Mammary epithelial cell (primary cell): ENCODE data around the gene TCERG1L.

ENCODE experiments used
- EZH2 ChIP-seq: IDR thresholded peaks from 2 replicates; pipeline ENCODE4 v1.6.1; 2012; ENCODE audit warnings: low read length, inconsistent platforms, borderline replicate concordance
- TF ChIP-seq, protein P1 (sequence below), 2 donors: IDR thresholded peaks in 1 of 2; conservative IDR thresholded peaks in 1 of 2; 2 replicates each; pipeline ENCODE4 v1.5.1; 2011 to 2012; ENCODE audit warnings: inconsistent platforms in 2 of 2, low read length in 2 of 2, mild to moderate bottlenecking in 2 of 2, control low read depth in 1 of 2, low read depth in 1 of 2; ENCODE audit not compliant: insufficient read depth in 1 of 2; ENCODE audit errors: extremely low read depth in 1 of 2

DNA sequence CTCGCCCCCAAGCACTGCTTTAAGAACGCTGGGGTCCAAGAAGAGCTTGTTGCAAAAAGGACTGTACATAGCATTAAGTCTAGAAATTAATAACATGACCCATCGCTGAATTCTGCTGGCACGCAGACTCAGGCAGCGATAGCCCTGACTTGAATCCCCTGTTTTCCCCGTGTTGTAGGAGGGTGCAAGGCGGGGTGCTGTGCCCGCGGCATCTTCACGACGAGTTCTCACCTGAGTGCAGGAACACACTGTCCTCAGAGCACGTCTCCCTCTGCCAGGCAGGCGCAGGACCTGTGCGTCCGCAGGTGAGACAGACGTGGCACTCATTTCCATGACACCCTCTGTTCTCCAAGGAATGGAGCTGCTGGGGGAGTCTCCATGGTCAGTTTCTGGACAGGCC lies 243.2 kb downstream of the TCERG1L start:
- TF ChIP-seq, protein P1, sequence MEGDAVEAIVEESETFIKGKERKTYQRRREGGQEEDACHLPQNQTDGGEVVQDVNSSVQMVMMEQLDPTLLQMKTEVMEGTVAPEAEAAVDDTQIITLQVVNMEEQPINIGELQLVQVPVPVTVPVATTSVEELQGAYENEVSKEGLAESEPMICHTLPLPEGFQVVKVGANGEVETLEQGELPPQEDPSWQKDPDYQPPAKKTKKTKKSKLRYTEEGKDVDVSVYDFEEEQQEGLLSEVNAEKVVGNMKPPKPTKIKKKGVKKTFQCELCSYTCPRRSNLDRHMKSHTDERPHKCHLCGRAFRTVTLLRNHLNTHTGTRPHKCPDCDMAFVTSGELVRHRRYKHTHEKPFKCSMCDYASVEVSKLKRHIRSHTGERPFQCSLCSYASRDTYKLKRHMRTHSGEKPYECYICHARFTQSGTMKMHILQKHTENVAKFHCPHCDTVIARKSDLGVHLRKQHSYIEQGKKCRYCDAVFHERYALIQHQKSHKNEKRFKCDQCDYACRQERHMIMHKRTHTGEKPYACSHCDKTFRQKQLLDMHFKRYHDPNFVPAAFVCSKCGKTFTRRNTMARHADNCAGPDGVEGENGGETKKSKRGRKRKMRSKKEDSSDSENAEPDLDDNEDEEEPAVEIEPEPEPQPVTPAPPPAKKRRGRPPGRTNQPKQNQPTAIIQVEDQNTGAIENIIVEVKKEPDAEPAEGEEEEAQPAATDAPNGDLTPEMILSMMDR (conservative IDR thresholded peaks at IDR 0.05 in 1 of 2, IDR thresholded peaks at IDR 0.05 in 1 of 2; ENCODE audit: extremely low read depth in 1 of 2, insufficient read depth in 1 of 2, low read depth in 1 of 2, low read length in 2 of 2): no peak
- TF ChIP-seq EZH2: no peak
